Tibial artery (tissue), 4 donors: ENCODE results near the gene AMFR.

Experiments
- DNase-seq, 2 donors: peaks; one replicate each; pipeline ENCODE4 v3.0.0-alpha.2; 2019
- H3K27ac ChIP-seq, 2 donors: fragments of 200-600 bp; sonication (generic) in 1 of 2; 1 replicate in 1 of 2; 2 replicates in 1 of 2; pipeline ENCODE4 v1.5.1; 2018 to 2019; ENCODE audit warnings: mild to moderate bottlenecking in 1 of 2
- H3K27me3 ChIP-seq, 2 donors: fragments of 200-600 bp; sonication (generic) in 1 of 2; one replicate each; pipeline versions ENCODE4 v1.5.1 to v1.6.0; 2016 to 2019
- H3K36me3 ChIP-seq, 3 donors: fragments of 200-600 bp; sonication (generic) in 2 of 3; one replicate each; pipeline ENCODE4 v1.5.1; 2016 to 2019; ENCODE audit warnings: mild to moderate bottlenecking in 2 of 3
- H3K4me1 ChIP-seq, 4 donors: fragments of 200-600 bp; sonication (generic) in 2 of 4; 1 replicate in 3 of 4; 2 replicates in 1 of 4; pipeline ENCODE4 v1.5.1; 2016 to 2019
- H3K4me3 ChIP-seq, 2 donors: fragments of 200-600 bp; sonication (generic) in 1 of 2; 1 replicate in 1 of 2; 2 replicates in 1 of 2; pipeline ENCODE4 v1.5.1; 2018 to 2019; ENCODE audit warnings: mild to moderate bottlenecking in 2 of 2
- H3K9me3 ChIP-seq, 3 donors: fragments of 200-600 bp; sonication (generic) in 1 of 3; one replicate each; pipeline ENCODE4 v1.5.1; 2016 to 2019
- intact Hi-C: fragments of 100-400 bp; cut with DNase I; formaldehyde crosslinking; loops from one replicate; pipeline ENCODE4 v1.15.0; 2023; ENCODE audit warnings: low total_unique reads
- TF ChIP-seq, protein P1 (sequence below), 2 experiments: fragments of 200-600 bp in 1 of 2; fragments of 450-650 bp in 1 of 2; IDR thresholded peaks; one replicate each; pipeline ENCODE4 v1.5.1; 2017 to 2019; ENCODE audit warnings: antibody characterized with exemption in 2 of 2, mild to moderate bottlenecking in 1 of 2, moderate library complexity in 1 of 2

AMFR gene

DNA sequence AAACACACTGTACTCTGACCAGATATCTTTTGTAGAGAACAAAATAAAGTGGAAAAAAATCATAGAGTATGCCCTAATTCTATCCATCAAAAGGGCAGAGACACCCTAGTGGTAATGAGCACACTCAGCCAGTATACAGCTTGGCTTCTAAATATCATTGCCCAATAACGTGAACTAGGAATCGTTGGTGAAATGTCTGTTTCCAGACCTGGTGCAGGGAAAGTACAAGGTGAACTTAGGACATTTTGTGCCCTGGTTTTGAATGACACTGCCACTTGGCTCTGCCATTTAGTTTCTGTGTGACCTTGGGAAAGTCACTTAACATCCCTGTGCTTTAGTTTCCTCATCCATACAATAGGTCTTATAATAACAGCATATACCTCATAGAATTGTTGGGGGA, 13.7 kb downstream of the AMFR start:
- Histone ChIP-seq H3K27me3 (no peaks in the 10 kb centered on the region), H3K27ac (no peak overlapping the region), H3K4me3 (no peak overlapping the region), H3K4me1 (peaks cover 0 to 28% (median 1%) of the 10 kb centered on the region in 4 donors), H3K9me3 (no peaks in the 10 kb centered on the region), H3K36me3 (peaks cover 40 to 54% (median 41%) of the 10 kb centered on the region in 3 donors)
- DNase-seq = no peak
- TF ChIP-seq, protein P1, sequence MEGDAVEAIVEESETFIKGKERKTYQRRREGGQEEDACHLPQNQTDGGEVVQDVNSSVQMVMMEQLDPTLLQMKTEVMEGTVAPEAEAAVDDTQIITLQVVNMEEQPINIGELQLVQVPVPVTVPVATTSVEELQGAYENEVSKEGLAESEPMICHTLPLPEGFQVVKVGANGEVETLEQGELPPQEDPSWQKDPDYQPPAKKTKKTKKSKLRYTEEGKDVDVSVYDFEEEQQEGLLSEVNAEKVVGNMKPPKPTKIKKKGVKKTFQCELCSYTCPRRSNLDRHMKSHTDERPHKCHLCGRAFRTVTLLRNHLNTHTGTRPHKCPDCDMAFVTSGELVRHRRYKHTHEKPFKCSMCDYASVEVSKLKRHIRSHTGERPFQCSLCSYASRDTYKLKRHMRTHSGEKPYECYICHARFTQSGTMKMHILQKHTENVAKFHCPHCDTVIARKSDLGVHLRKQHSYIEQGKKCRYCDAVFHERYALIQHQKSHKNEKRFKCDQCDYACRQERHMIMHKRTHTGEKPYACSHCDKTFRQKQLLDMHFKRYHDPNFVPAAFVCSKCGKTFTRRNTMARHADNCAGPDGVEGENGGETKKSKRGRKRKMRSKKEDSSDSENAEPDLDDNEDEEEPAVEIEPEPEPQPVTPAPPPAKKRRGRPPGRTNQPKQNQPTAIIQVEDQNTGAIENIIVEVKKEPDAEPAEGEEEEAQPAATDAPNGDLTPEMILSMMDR (IDR thresholded peaks at IDR 0.05) = no peak
- intact Hi-C loops = no loop called here

DNA sequence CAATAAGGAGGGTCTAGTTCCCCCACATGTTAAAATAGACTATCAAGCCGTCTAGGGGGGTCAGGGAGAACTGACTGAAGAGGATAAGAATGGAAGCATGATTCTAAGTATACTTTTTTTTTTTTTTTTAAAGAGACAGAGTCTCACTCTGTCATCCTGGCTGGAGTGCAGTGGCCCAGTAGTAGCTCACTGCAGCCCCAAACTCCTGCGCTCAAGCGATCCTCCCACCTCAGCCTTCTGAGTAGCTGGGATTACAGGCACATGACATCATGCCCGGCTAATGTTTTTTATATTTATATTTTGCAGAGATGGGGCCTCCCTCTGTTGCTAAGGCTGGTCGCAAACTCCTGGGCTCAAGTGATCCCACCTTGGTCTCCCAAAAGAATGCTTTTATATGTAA, 14.2 kb downstream of the AMFR start:
- H3K9me3 ChIP-seq = no peaks in the 10 kb centered on the region
- TF ChIP-seq, protein P1 (IDR thresholded peaks at IDR 0.05) = no peak
- H3K4me1 ChIP-seq = peaks cover 0 to 27% (median 1%) of the 10 kb centered on the region in 4 donors
- intact Hi-C loops = no loop called here
- no peak overlapping the region for H3K4me3 ChIP-seq
- no peaks in the 10 kb centered on the region for H3K27me3 ChIP-seq
- no peak overlapping the region for H3K27ac ChIP-seq
- DNase-seq = no peak
- H3K36me3 ChIP-seq = peaks cover 40 to 54% (median 41%) of the 10 kb centered on the region in 3 donors

DNA sequence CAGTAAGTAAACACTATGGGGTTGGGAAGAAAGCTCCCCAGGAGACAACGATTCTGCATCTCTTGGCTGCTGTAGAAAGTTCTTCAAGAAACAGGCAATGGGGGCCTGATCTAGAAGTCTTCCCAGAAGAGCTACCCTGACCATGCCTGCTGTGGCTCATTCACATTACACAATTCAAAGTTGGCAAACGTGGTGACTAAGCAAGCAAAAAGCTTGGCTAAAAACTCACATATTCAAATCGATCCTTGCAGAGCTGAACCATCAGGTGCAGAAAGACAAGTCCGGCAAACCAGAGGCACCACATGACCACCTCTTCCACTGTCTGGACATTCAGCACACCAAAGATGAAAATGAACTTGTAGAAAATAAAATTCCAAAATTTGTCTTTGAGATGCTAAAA, 16.1 kb downstream of the AMFR start:
- no peak for DNase-seq

DNA sequence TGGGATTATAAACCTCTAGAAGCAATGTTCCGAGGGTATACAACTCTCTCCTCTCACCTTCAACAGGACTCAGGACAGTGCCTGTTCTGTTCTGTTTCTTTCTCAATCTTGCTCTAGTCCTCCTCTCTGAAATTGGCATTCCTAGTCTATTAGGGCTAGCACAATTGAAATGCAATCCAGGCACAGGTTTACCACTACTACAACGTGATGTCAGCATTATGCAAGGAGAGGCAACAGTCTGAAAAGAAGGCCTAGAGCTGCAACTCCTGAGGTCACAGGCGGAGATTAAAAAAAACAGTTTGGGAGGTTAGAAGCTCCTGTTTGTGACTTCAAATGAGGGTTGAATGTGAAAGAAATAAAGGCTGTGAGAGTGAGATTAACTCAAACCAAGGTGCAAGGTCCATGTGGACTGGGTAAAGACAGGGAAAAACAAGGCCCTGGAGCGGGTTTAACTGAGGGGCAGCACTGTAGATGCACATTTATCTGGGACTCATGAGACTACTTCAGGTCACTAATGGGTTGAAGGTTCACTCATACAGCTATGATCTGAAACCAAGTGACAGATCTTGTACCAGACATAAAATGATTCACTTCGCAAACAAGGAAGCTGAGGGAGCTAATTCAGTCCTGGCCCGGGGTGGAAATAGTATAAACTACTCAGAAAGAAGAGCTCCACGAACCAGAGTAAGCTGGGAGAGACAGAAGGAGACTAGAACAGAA, 16.8 kb downstream of the AMFR start:
- no peak overlapping the region for H3K4me3 ChIP-seq
- H3K27ac ChIP-seq = no peak overlapping the region
- H3K27me3 ChIP-seq = no peaks in the 10 kb centered on the region
- H3K4me1 ChIP-seq = peaks cover 0 to 3% (median 0%) of the 10 kb centered on the region in 4 donors
- no peaks in the 10 kb centered on the region for H3K9me3 ChIP-seq
- intact Hi-C loops = no loop called here
- TF ChIP-seq, protein P1 (IDR thresholded peaks at IDR 0.05) = no peak
- no peak for DNase-seq
- peaks cover 59 to 72% (median 60%) of the 10 kb centered on the region in 3 donors for H3K36me3 ChIP-seq

More for the DNA sequence above, 16.1 kb downstream of the AMFR start:
- TF ChIP-seq, protein P1 (IDR thresholded peaks at IDR 0.05) = no peak
- H3K4me1 ChIP-seq = peaks cover 0 to 8% (median 0%) of the 10 kb centered on the region in 4 donors
- intact Hi-C loops = no loop called here
- H3K36me3 ChIP-seq = peaks cover 55 to 68% (median 55%) of the 10 kb centered on the region in 3 donors
- no peaks in the 10 kb centered on the region for H3K9me3 ChIP-seq
- H3K4me3 ChIP-seq = no peak overlapping the region
- H3K27ac ChIP-seq = no peak overlapping the region
- H3K27me3 ChIP-seq = no peaks in the 10 kb centered on the region

DNA sequence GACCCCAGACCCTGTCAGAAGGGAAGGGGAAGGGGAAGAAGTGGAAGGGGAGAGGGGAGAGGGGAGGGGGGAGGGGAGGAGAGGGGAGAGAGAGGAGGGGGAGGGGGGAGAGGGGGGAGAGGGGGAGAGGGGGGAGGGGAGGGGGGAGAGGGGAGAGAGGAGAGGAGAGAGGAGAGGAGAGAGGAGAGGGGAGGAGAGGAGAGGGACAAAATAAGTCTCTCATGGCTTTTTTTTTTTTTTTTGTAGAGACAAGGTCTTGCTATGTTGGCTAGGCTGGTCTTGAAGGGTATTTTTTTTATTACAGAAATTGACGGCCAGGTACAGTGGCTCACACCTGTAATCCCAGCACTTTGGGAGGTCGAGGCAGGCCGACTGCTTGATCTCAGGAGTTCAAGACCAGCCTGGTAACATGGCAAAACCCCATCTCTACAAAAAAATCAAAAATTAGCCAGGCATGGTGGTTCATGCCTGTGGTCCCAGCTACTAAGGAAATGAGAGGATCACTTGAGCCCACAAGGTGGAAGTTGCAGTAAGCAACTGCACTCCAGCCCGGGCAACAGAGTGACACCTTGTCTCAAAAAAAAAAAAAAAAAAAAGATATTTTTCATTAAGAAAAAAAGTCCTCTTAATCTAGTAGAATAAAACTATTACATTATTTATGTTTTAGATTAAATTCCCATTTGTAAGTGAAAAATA, 19.2 kb downstream of the AMFR start:
- H3K27me3 ChIP-seq = no peaks in the 10 kb centered on the region
- no peaks in the 10 kb centered on the region for H3K4me1 ChIP-seq
- DNase-seq = no peak
- H3K9me3 ChIP-seq = no peaks in the 10 kb centered on the region
- H3K36me3 ChIP-seq = peaks cover 64 to 80% (median 70%) of the 10 kb centered on the region in 3 donors
- H3K4me3 ChIP-seq = no peak overlapping the region
- H3K27ac ChIP-seq = no peak overlapping the region
- intact Hi-C loops = no loop called here
- TF ChIP-seq, protein P1 (IDR thresholded peaks at IDR 0.05) = no peak
